Measurements from ENCODE around the gene XPO4. TPM values are rescaled to one million over a fixed set of nuclear protein-coding genes. Genes with fewer than 3 reads are reported as not detected.

The XPO4 gene
- total and polyA plus RNA-seq, 2 of the 13 experiments (the other 11 are each of a cell fraction or from before 2014, with no cell fraction given): 8.4 to 24.8 TPM

- no peak overlapping the region for H3K4me3 ChIP-seq (replicated peaks in 1 of 3; ENCODE audit: insufficient read depth in 1 of 3, low read depth in 2 of 3, low read length in 3 of 3)
- ChIA-PET CTCF (ENCODE audit: low intra/inter-chr PET ratio, low total read pairs) (no interaction called here), POLR2A (no interaction called here)
- ATAC-seq (no peak), DNase-seq (ENCODE audit: low spot score) (no peak), FAIRE-seq (no peak)
- H3K9ac ChIP-seq (ENCODE audit: insufficient read depth, low read depth, low read length): no peak overlapping the region
- in situ Hi-C loops (cut with HindIII; ENCODE audit: extremely low pct_ligation_motif_present, low pct_unique_long_range_greater_than_20kb) (no loop called here), intact Hi-C loops (cut with micrococcal nuclease; ENCODE audit: unreplicated experiment) (no loop called here)
- no peaks in the 10 kb centered on the region for H4K20me1 ChIP-seq (ENCODE audit: insufficient read depth, low read length)
- no peaks in the 10 kb centered on the region for H3K79me2 ChIP-seq (ENCODE audit: insufficient read depth, low read length)
- no TSS peak for BruUV-seq (replicated peaks)
- no peak overlapping the region for H3K4me2 ChIP-seq (ENCODE audit: low read depth, low read length)
- no peaks in the 10 kb centered on the region for H3K9me3 ChIP-seq (ENCODE audit: low read length)
- no peak overlapping the region for H3K27ac ChIP-seq (ENCODE audit: extremely low read length, insufficient read depth, low read length)
- H3K4me1 ChIP-seq (ENCODE audit: insufficient read depth, low read length): peaks cover 19% of the 10 kb centered on the region
- no peak overlapping the region for H2AFZ ChIP-seq (ENCODE audit: low read length)
- 63% methylated on average over 6 of the region's 6 CpGs for WGBS (ENCODE audit: low lambda C conversion rate)
- no peaks in the 10 kb centered on the region for H3K36me3 ChIP-seq (replicated peaks in 1 of 2; ENCODE audit: control insufficient read depth in 1 of 2, insufficient read depth in 2 of 2, low read length in 2 of 2)
- H3K27me3 ChIP-seq (ENCODE audit: control insufficient read depth in 1 of 2, insufficient read depth in 2 of 2, low read length in 2 of 2): no peaks in the 10 kb centered on the region
- TF ChIP-seq, protein P1, sequence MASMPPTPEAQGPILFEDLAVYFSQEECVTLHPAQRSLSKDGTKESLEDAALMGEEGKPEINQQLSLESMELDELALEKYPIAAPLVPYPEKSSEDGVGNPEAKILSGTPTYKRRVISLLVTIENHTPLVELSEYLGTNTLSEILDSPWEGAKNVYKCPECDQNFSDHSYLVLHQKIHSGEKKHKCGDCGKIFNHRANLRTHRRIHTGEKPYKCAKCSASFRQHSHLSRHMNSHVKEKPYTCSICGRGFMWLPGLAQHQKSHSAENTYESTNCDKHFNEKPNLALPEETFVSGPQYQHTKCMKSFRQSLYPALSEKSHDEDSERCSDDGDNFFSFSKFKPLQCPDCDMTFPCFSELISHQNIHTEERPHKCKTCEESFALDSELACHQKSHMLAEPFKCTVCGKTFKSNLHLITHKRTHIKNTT (CRISPR knock-in tag; IDR thresholded peaks at IDR 0.05): no peak
- TF ChIP-seq MAZ (IDR thresholded peaks at IDR 0.05; ENCODE audit: borderline replicate concordance, low read depth, low read length) (no peak), MAZ (CRISPR knock-in tag; IDR thresholded peaks at IDR 0.05; ENCODE audit: low read depth) (no peak), UBTF (CRISPR knock-in tag; IDR thresholded peaks at IDR 0.05) (no peak), ZNF83 (CRISPR knock-in tag; IDR thresholded peaks at IDR 0.05; ENCODE audit: borderline replicate concordance) (no peak), PCBP2 (optimal IDR thresholded peaks at IDR 0.05; ENCODE audit: low read depth, low read length, poor library complexity, severe bottlenecking) (no peak), AHR (CRISPR knock-in tag; IDR thresholded peaks at IDR 0.05) (no peak), MED1 (CRISPR knock-in tag; IDR thresholded peaks at IDR 0.05) (no peak), TMF1 (CRISPR knock-in tag; IDR thresholded peaks at IDR 0.05; ENCODE audit: low read depth) (no peak), PHF5A (CRISPR knock-in tag; IDR thresholded peaks at IDR 0.05; ENCODE audit: low read depth, unreplicated experiment) (no peak), GMEB2 (CRISPR knock-in tag; IDR thresholded peaks at IDR 0.05; ENCODE audit: low read depth) (no peak), CC2D1A (CRISPR knock-in tag; IDR thresholded peaks at IDR 0.05) (no peak), SETDB1 (CRISPR knock-in tag; IDR thresholded peaks at IDR 0.05; ENCODE audit: borderline replicate concordance) (no peak), SOX13 (IDR thresholded peaks at IDR 0.05) (no peak), SOX13 (CRISPR knock-in tag; conservative IDR thresholded peaks at IDR 0.05 in 1 of 2, IDR thresholded peaks at IDR 0.05 in 1 of 2) (no peak)
- TF ChIP-seq, protein P2, sequence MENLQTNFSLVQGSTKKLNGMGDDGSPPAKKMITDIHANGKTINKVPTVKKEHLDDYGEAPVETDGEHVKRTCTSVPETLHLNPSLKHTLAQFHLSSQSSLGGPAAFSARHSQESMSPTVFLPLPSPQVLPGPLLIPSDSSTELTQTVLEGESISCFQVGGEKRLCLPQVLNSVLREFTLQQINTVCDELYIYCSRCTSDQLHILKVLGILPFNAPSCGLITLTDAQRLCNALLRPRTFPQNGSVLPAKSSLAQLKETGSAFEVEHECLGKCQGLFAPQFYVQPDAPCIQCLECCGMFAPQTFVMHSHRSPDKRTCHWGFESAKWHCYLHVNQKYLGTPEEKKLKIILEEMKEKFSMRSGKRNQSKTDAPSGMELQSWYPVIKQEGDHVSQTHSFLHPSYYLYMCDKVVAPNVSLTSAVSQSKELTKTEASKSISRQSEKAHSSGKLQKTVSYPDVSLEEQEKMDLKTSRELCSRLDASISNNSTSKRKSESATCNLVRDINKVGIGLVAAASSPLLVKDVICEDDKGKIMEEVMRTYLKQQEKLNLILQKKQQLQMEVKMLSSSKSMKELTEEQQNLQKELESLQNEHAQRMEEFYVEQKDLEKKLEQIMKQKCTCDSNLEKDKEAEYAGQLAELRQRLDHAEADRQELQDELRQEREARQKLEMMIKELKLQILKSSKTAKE (CRISPR knock-in tag; IDR thresholded peaks at IDR 0.05; ENCODE audit: borderline replicate concordance): no peak
These were observed 174.7 kb downstream of the XPO4 start for GRCh38 chr13:20727856-20728255.

Measured in HepG2 (cell line).